Measurements from ENCODE around the gene CNTFR.
A peak's percentile ranks its signal among the peaks of the same experiment; 100 is the strongest.
"Not testable (repeated sequence)": the region's sequence is repeated elsewhere in the genome, so short reads cannot be mapped to it uniquely, and the experiment has no call there.

Gene CNTFR

GRCh38 chr9:34554211-34555001, 35.1 kb downstream of the CNTFR start:
- DNase-seq = no peak

DNA sequence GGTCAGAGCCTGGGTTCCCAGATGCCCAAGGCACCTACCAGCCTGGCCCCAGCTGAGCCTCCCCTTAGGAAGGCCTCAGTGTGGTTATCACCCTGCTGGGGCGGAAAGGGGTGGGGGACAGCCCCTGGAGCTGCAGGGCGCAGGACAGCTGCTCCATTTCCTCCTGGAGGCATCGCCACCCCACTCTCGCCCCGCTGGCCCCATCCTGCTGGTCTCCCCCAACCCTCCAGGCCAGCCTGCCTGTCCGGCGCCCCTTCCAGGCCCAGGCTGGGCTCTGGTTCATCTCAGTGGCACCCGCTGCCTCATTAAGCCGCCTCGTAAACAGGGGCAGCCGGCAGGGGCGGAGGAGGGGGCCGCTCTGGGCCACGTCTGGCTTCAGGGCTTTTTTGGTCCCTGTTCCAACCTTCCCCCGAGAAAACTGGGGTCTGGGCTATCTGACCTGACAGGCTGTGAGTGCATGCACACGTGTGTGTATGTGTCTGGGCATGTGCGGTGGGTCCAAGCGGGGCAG, 36.0 kb downstream of the CNTFR start:
- DNase-seq = no peak

GRCh38 chr9:34552986-34553385, 36.5 kb downstream of the CNTFR start:
- no peak for DNase-seq

DNA sequence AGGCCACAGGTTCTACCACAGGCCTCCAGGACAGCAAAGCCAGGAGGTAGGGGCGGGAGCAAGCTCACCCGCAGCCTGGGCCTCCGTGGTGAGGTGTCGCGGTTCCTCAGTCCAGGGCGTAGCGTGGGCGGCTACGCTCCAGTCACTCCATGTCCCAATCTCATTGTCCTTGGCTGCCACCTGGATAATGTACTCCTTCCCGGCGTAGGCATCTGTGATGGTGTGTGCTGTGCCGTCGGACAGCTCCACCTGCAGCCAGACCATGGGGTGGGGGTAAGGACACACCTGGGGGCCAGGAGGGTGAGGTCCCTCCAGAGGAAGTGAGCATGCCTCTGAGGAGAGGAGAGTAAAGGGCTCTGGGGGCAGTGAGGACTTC, 36.9 kb downstream of the CNTFR start:
- no peak for DNase-seq

DNA sequence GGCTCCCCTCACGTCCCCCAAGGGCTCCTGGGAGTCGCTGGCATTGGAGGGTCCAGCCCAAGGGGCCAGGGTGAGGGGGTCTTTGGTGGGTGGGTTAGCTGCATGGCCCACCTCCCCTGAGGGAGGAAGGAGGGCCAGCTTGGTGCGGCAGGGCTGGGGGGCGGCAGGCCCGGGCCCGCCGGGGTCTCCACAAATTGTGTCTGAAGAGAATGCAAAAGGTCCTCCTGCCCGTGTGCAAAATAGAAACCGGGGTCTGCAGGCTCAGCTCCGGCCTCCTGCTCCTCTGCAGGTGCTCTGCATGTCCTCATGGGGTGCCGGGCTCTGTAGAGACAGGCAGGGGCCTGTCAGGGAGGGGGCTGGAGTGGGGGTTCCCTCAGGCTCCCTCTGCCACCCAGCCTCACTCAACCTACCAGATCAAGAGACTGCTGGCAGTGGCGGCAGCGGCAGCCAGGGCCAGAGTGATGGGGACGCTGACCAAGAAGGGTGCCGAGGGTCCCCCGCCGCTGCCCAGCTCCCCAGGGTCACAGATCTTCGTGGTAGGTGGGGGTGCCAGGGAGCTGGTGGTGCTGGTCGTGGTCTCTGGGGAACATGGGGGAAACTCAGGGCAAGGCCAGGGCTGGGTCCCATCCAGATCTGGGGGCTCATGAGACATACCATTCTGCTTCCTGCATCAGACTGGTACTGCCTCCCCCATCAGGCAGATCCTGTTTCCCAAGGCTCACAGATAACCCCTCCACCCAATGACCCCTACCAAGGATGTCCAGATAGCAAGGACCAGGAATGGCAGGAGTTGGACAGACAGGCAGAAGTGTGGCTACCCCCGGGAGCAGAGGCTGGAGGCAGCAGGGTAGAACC, 37.5 kb downstream of the CNTFR start:
- DNase-seq = no peak

- no peak for DNase-seq
These were observed 38.7 kb downstream of the CNTFR start for GRCh38 chr9:34550681-34551270.

DNA sequence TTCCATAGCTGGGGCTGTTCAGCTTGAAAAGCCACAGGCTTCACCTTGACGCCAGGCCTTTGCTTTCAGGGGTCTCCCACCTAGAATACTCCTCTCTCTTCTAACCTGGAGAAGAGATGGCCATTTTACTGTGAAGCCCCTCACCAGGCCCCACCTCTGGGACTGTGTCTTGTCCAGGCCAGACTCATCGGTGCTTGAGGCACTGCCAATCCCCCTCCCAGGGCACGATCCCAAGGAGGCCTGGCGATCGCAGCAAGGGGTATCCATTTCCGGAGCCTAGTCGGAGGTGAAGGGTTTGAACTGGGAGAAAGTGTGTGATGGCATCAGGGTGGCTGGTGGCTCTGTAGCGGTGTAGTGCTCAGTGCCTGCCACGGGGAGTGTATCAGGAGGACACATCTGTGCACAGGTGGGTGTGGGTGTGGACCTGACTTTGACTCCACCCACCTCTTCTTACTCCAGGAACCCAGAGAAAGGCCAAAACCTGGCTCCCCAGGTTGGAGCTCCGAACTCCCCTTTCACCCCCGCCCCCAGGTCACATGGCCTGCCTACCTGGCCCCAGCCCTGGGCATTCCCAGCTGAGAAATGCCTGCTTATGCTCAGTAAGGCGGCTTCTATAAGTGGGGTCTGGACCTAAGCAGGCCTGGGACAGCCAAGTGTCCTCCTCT, 39.4 kb downstream of the CNTFR start:
- no peak for DNase-seq

DNA sequence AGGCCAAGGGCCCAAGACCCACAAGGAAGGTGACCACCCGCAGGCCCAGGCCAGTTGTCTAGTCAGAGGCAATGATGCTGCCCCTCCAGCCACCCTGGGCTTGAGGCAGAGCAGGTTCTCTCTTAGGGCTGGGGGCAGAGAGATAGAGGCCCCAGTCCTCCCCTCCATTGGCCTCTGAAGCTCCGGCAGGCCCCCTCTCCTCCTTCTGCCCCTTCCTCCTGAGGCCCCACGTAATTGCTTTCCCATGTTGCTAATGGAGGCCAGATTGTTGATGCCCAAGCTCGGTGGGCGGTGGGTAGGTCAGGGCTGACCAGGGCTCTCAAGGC, 40.2 kb downstream of the CNTFR start:
- no peak for DNase-seq

DNA sequence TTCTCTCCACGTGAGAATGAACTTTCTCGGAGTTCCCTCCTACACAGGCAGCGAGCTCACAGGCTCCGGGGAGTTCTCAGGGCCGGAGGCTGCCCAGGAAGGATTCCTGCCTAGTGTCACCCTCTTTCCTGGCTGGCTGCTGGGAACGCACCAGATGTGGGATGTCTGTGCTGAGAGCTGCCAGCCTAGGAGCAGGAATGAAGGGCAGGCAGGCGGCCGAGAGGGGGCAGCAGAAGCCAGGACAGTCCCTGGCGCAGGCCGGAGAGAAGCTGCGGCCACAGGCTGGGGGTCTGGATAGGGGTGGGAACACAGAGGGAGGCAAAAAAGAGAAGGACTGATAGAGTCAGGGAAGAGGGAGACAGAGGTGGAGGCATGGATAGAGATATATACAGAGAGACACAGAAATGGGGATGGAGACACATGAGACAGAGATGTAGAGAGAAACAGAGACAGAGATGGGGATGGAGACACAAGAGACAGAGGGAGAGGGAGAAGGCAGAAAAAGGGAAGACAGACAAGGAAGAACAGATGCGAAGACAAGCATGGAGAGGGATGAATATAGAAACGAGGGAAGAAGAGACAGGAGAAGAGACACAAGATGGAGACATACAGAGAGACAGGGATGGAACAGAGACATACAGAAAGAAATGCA, 41.4 kb downstream of the CNTFR start:
- DNase-seq = peak; percentile 32

DNA sequence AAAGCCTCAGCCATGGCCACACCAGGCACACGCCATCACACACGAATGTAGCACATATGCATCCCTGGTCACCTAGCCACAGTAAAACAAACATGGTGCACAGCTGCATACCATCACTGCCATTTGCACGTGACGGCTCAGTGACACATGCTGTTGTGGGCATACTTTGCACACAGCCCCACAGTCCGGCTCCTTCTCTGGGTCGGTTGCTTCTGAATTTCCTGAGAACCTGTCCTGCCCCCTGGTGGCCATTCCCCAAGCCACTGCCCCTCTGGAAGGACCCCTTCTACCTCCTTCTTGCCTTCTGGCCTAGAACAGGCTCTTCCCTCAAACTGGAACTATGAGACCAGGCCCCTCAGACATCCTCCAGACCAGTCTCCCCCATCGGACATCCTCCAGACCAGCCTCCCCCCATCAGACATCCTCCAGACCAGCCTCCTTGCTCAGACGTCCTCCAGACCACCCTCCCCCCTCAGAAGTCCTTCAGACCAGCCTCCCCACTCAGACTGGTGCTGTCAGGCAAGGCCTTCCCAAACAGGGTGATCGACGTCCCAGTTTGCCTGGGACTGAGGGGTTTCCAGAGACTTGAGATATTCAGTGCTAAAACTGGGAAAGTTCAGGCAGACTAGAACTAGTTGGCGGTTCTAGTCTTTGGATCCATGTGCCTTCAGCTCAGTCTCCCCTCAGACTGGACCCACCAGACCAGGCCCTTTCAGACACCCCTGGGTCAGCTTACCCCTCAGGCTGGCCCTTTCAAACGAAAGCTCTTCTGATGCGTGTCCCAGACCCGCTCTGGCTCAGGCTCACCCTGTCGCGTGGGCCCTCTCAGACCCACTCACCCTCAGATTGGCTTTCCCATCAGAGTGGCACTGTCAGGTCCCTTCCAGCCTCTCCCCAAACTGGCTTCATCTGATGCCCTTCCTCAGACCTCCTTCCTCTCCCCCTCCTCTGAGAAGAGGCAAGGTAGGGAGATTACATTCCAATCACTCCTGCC, 42.4 kb downstream of the CNTFR start:
- DNase-seq = peak; percentile 54

DNA sequence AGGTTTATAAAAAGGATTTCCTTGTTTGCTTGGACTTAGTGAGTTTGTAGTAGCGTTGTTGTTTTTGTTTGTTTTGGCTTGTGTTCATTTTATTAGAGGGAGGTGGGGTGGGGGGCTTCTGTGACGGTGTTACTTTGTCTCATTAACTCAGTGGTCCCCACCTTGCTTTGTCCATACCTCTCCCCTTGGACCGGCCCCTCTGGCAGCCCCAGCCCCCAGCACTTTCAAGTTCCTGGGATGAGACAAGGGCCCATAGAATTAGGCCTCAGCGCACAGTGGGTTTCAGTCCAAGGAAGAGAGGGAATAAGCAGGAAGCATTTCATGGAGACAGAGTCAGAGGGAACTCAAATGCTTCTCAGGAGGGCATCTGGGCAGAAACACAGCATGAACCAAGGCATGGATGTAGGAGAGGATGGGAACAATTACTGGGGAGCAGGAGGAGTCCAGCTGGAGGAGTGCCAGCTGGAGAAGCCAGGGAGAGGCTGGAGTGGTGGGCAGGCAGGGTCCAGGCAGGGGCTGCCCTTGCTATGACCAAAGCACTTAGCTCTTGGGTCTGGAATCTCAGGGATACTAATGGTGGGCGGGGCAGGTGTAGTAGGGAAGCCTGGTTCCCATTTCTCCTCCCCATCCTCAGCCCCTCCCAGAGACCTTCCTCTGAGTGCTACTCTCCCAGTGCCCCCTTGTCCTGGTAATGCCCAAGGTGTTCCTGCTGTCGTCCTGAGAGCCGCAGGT, 43.3 kb downstream of the CNTFR start:
- DNase-seq = no peak

DNA sequence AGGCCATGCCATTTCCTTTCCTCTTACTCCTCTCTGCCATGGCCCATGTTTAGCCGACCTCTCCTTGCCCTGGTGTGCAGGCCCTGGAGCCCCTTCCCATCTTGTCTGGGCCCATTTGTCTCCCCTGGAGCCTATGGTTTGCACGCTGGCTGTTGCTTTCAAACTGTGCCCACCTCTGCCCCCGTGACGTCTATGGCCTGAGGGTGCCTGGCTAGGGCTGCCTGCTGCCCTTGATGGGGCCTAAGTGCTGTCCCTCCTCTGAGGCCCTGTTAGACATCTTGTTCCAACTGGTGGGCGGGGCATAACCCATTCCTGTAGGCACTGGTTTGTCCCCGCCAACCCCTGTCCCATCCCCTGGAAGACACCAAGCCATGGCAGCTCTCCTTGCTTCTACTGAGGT, 44.0 kb downstream of the CNTFR start:
- DNase-seq = no peak

DNA sequence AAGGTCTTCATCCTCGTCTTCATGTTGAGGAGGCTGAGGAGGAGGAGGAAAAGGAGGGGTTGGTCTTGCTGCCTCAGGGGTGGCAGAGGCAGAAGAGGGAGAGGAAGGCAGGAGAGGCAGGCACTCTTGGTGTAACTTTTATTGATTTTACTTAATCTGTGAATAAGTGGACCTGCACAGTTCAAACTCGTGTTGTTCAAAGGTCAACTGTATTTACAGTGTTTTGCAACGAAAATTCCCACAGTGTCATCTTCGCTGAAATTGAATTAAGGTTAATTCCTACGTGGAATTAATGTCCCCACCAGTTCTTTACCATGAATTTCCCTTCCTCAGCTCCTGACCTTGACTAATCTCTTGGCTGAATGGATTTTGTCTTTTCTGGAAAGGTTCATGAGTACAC, 45.5 kb downstream of the CNTFR start:
- no peak for DNase-seq

GRCh38 chr9:34541540-34541939, 48.0 kb downstream of the CNTFR start:
- no peak for DNase-seq

DNA sequence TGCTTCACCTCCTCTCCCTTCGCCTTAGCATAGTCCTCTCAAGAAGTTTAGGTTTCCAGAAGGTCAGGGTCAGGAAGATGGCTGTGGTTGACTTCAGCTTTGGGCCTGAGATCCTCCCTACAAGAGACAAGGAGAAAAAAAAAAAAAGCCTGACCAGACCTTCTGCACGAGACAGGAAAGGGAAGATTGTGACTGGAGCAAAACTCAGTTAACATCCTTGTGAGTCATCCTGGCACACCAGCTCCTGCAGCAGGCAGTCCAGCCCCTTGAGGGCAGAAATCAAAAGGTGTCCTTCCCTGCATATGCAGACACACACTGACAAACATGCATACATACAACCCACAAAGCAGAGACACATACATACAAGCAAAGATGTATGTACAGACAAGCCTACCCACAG, 48.7 kb downstream of the CNTFR start:
- DNase-seq = no peak

- no peak for DNase-seq
These were observed 52.8 kb downstream of the CNTFR start for GRCh38 chr9:34536685-34537084.

DNA sequence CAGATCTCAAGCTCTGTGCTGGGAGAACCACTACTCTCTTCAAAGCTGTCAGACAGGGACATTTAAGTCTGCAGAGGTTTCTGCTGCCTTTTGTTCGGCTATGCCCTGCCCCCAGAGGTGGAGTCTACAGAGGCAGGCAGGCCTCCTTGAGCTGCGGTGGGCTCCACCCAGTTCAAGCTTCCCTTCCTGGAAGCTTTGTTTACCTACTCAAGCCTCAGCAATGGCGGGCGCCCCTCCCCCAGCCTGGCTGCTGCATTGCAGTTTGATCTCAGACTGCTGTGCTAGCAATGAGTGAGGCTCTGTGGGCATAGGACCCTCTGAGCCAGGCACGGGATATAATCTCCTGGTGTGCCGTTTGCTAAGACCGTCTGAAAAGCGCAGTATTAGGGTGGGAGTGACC, 57.5 kb downstream of the CNTFR start:
- not testable (repeated sequence) for DNase-seq

- no peak for DNase-seq
These were observed 63.5 kb downstream of the CNTFR start for GRCh38 chr9:34526026-34526425.

- no peak for DNase-seq
These were observed 65.2 kb downstream of the CNTFR start for GRCh38 chr9:34524349-34524748.

GRCh38 chr9:34522971-34523797, 66.3 kb downstream of the CNTFR start, which contains the start of gene ENHO:
TSS of gene ENHO (minus strand) at chr9:34522990. CDS start at chr9:34521695, 1,295 bp downstream.
- DNase-seq = peak; percentile 91
